NB4 (cell line): ENCODE data around the gene ARL4C.

Experiments used
- CTCF ChIP-seq: IDR thresholded peaks from one replicate; pipeline ENCODE4 v1.5.1; 2012; ENCODE audit warnings: low read depth, low read length
- POLR2A ChIP-seq: IDR thresholded peaks from 2 replicates; pipeline ENCODE4 v1.6.1; 2011; ENCODE audit warnings: mild to moderate bottlenecking; ENCODE audit not compliant: insufficient read length; ENCODE audit errors: extremely low read depth

GRCh38 chr2:234488913-234489451 is 7.9 kb downstream of the ARL4C start:
- TF ChIP-seq CTCF (no peak), POLR2A (no peak)
